HepG2 (cell line): ENCODE data around the gene ASIC3. TPM values are rescaled to one million over a fixed set of nuclear protein-coding genes. Genes with fewer than 3 reads are reported as not detected.
A peak's percentile ranks its signal among the peaks of the same experiment; 100 is the strongest.

Source experiments
- DBP ChIP-seq: sonication (generic); formaldehyde crosslinking; IDR thresholded peaks from 2 replicates; pipeline ENCODE4 v1.4.0; 2020; ENCODE audit warnings: missing genetic modification reagents; ENCODE audit errors: not compliant biosample characterization
- ETV5 ChIP-seq: IDR thresholded peaks from 2 replicates; pipeline ENCODE4 v1.6.1; 2018; ENCODE audit warnings: missing biosample characterization, missing genetic modification reagents, inconsistent platforms, borderline replicate concordance
- HOXA3 ChIP-seq: sonication (generic); formaldehyde crosslinking; IDR thresholded peaks from 2 replicates; pipeline ENCODE4 v1.5.0; 2020; ENCODE audit warnings: missing genetic modification reagents
- JDP2 ChIP-seq: sonication (generic); formaldehyde crosslinking; IDR thresholded peaks from 2 replicates; pipeline ENCODE4 v1.8.1; 2022; ENCODE audit warnings: missing genetic modification reagents, borderline replicate concordance
- MAFF ChIP-seq: IDR thresholded peaks from 2 replicates; pipeline ENCODE4 v1.6.1; 2011; ENCODE audit warnings: low read depth, low read length, improper control_type of control experiment
- MBD4 ChIP-seq: IDR thresholded peaks from 2 replicates; pipeline ENCODE4 v1.6.1; 2012; ENCODE audit warnings: low read length, inconsistent platforms, borderline replicate concordance
- MYPOP ChIP-seq: sonication (generic); formaldehyde crosslinking; IDR thresholded peaks from 2 replicates; pipeline ENCODE4 v1.8.1; 2023; ENCODE audit warnings: mild to moderate bottlenecking, moderate library complexity, missing genetic modification reagents
- NFE2L2 ChIP-seq: fragments of 150-350 bp; IDR thresholded peaks from 2 replicates; pipeline ENCODE4 v1.6.1; 2014; ENCODE audit warnings: low read length
- PHF21A ChIP-seq: sonication (generic); formaldehyde crosslinking; IDR thresholded peaks from 2 replicates; pipeline ENCODE4 v1.5.0; 2020; ENCODE audit warnings: mild to moderate bottlenecking, missing genetic modification reagents
- RFX1 ChIP-seq: fragments of 450-650 bp; IDR thresholded peaks from 2 replicates; pipeline ENCODE4 v1.6.1; 2017
- SCMH1 ChIP-seq: sonication (generic); formaldehyde crosslinking; IDR thresholded peaks from 2 replicates; pipeline ENCODE4 v1.9.0; 2021; ENCODE audit warnings: missing genetic modification reagents, mild to moderate bottlenecking, borderline replicate concordance
- SMARCE1 ChIP-seq: fragments of 450-650 bp; IDR thresholded peaks from 2 replicates; pipeline ENCODE4 v1.6.1; 2017; ENCODE audit warnings: borderline replicate concordance
- U2AF1 ChIP-seq: fragments of 200-400 bp; formaldehyde crosslinking; optimal IDR thresholded peaks from 2 replicates; pipeline ENCODE3; 2017; ENCODE audit warnings: mild to moderate bottlenecking, low read depth, low read length
- UBTF ChIP-seq: sonication (generic); formaldehyde crosslinking; IDR thresholded peaks from 2 replicates; pipeline ENCODE4 v1.4.0; 2020; ENCODE audit warnings: mild to moderate bottlenecking, missing genetic modification reagents
- ZC3H13 ChIP-seq: sonication (generic); formaldehyde crosslinking; IDR thresholded peaks from 2 replicates; pipeline ENCODE4 v1.8.1; 2023; ENCODE audit warnings: mild to moderate bottlenecking, missing genetic modification reagents, moderate library complexity
- ZNF205 ChIP-seq: IDR thresholded peaks from 2 replicates; pipeline ENCODE4 v1.6.1; 2018; ENCODE audit warnings: missing biosample characterization, missing genetic modification reagents
- ZNF510 ChIP-seq: sonication (generic); formaldehyde crosslinking; IDR thresholded peaks from 2 replicates; pipeline ENCODE4 v1.4.0; 2020; ENCODE audit warnings: low read depth, mild to moderate bottlenecking, missing genetic modification reagents
- ZNF512 ChIP-seq: sonication (generic); formaldehyde crosslinking; IDR thresholded peaks from 2 replicates; pipeline ENCODE4 v1.4.0; 2020; ENCODE audit warnings: mild to moderate bottlenecking, missing genetic modification reagents
- ZNF747 ChIP-seq: sonication (generic); formaldehyde crosslinking; IDR thresholded peaks from 2 replicates; pipeline ENCODE4 v1.8.1; 2023; ENCODE audit warnings: missing genetic modification reagents, mild to moderate bottlenecking, borderline replicate concordance
- polyA plus RNA-seq, 8 experiments: library from polyadenylated mRNA; depleted of rRNA in 3 of 8; stranded (reverse) in 7 of 8; unstranded in 1 of 8; fragments of >200 nt; fragmentation: Illumina TruSeq in 4 of 8; extraction: Trizol in 4 of 8; gene quantifications; 2 replicates each; pipeline versions ENCODE4 v1.2.1 to v1.2.3, GENCODE V29; 2011 to 2016; ENCODE audit warnings: low read depth in 4 of 8, missing spikeins in 1 of 8, mixed read lengths in 1 of 8; ENCODE audit not compliant: insufficient read depth in 1 of 8
- total RNA-seq, 5 experiments: library from RNA; depleted of rRNA; stranded (reverse); fragments of >200 nt; fragmentation: Illumina TruSeq; extraction: Trizol; gene quantifications; 2 replicates each; pipeline ENCODE4 v1.2.3, GENCODE V29; 2016; ENCODE audit warnings: low read depth in 1 of 5
- TF ChIP-seq, protein P1 (sequence below): sonication (generic); formaldehyde crosslinking; IDR thresholded peaks from 2 replicates; pipeline ENCODE4 v1.4.0; 2020; ENCODE audit warnings: missing genetic modification reagents
- TF ChIP-seq, protein P2 (sequence below): sonication (generic); formaldehyde crosslinking; IDR thresholded peaks from 2 replicates; pipeline ENCODE4 v1.4.0; 2020; ENCODE audit warnings: mild to moderate bottlenecking, missing genetic modification reagents

The ASIC3 gene
- total and polyA plus RNA-seq, 2 of the 13 experiments (the other 11 are each of a cell fraction or from before 2014, with no cell fraction given), result 0.51 TPM; not detected in 1

- TF ChIP-seq HOXA3 (CRISPR knock-in tag), result peak; percentile 73
- no peak for TF ChIP-seq MAFF
- TF ChIP-seq RFX1, result no peak
- TF ChIP-seq ZC3H13, result no peak
- no peak for TF ChIP-seq ZNF512 (CRISPR knock-in tag)
- TF ChIP-seq, protein P1, sequence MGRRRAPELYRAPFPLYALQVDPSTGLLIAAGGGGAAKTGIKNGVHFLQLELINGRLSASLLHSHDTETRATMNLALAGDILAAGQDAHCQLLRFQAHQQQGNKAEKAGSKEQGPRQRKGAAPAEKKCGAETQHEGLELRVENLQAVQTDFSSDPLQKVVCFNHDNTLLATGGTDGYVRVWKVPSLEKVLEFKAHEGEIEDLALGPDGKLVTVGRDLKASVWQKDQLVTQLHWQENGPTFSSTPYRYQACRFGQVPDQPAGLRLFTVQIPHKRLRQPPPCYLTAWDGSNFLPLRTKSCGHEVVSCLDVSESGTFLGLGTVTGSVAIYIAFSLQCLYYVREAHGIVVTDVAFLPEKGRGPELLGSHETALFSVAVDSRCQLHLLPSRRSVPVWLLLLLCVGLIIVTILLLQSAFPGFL (CRISPR knock-in tag), result no peak
- no peak for TF ChIP-seq SCMH1 (CRISPR knock-in tag)
- TF ChIP-seq NFE2L2, result no peak
- no peak for TF ChIP-seq MBD4
- peak; percentile 38; the same call in 1 of the 2 replicates for TF ChIP-seq ETV5 (CRISPR knock-in tag)
- TF ChIP-seq, protein P2, sequence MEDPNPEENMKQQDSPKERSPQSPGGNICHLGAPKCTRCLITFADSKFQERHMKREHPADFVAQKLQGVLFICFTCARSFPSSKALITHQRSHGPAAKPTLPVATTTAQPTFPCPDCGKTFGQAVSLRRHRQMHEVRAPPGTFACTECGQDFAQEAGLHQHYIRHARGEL (CRISPR knock-in tag), result no peak
- TF ChIP-seq U2AF1, result no peak
- TF ChIP-seq MYPOP, result no peak
- TF ChIP-seq UBTF (CRISPR knock-in tag), result peak; percentile 52; the same call in 1 of the 2 replicates
- TF ChIP-seq JDP2, result no peak
- TF ChIP-seq DBP (CRISPR knock-in tag), result no peak
- TF ChIP-seq ZNF747 (CRISPR knock-in tag), result no peak; the same call in 1 of the 2 replicates
- TF ChIP-seq ZNF510 (CRISPR knock-in tag), result peak; percentile 71; the same call in 1 of the 2 replicates
- TF ChIP-seq ZNF205 (CRISPR knock-in tag), result peak; percentile 97
- no peak for TF ChIP-seq SMARCE1
- TF ChIP-seq PHF21A (CRISPR knock-in tag), result peak; percentile 53; the same call in 1 of the 2 replicates
Measured at GRCh38 chr7:151008511-151009323, 39.6 kb upstream of the ASIC3 start (continued).
